Calu3 (cell line): ENCODE data around the gene NUDC. TPM values are rescaled to one million over a fixed set of nuclear protein-coding genes. Genes with fewer than 3 reads are reported as not detected.

ENCODE experiments used
- BruUV-seq: library from RNA; stranded (reverse); fragments of 400-500 nt; replicated peaks from 2 replicates; lab custom pipeline; 2021; lab: Mats Ljungman, UMichigan
- CTCF ChIA-PET: fragments of 300-600 bp; sonication (Branson Sonifier 250); formaldehyde crosslinking; loops from one replicate; lab custom pipeline; 2022; ENCODE audit warnings: antibody characterized with exemption; lab: Charles Lee
- DNase-seq: peaks from one replicate; pipeline ENCODE4 v3.0.0; 2022
- H3K27ac Mint-ChIP-seq: one replicate; pipeline ENCODE4 v1.8.0; 2022; ENCODE audit warnings: mixed read lengths; ENCODE audit not compliant: unreplicated experiment
- H3K27me3 Mint-ChIP-seq: one replicate; pipeline ENCODE4 v1.8.0; 2022; ENCODE audit warnings: mixed read lengths; ENCODE audit not compliant: unreplicated experiment
- H3K36me3 Mint-ChIP-seq: one replicate; pipeline ENCODE4 v1.8.0; 2022; ENCODE audit warnings: mild to moderate bottlenecking, moderate library complexity, mixed read lengths; ENCODE audit not compliant: insufficient read depth, unreplicated experiment
- H3K4me1 Mint-ChIP-seq: one replicate; pipeline ENCODE4 v1.8.0; 2022; ENCODE audit warnings: mild to moderate bottlenecking, low read depth, mixed read lengths; ENCODE audit not compliant: unreplicated experiment
- H3K4me3 Mint-ChIP-seq: one replicate; pipeline ENCODE4 v1.8.0; 2022; ENCODE audit warnings: mild to moderate bottlenecking, low read depth, moderate library complexity, mixed read lengths; ENCODE audit not compliant: unreplicated experiment
- H3K9me3 Mint-ChIP-seq: one replicate; pipeline ENCODE4 v1.8.0; 2022; ENCODE audit warnings: low read depth, mixed read lengths; ENCODE audit not compliant: unreplicated experiment
- intact Hi-C: fragments of 100-400 bp; cut with micrococcal nuclease; formaldehyde crosslinking; loops from one replicate; pipeline ENCODE4 v1.10.0; 2022; ENCODE audit not compliant: unreplicated experiment
- total RNA-seq: library from RNA; stranded (reverse); gene quantifications from 2 replicates; pipeline ENCODE4 v1.2.3, GENCODE V29; 2022
- TF ChIP-seq, protein P1 (sequence below): fragments of 200-600 bp; IDR thresholded peaks from one replicate; pipeline ENCODE4 v1.8.0; 2022; ENCODE audit warnings: antibody characterized with exemption; ENCODE audit not compliant: unreplicated experiment

NUDC gene
- total RNA-seq, 1 experiment from 2014 or later = 101 TPM

DNA sequence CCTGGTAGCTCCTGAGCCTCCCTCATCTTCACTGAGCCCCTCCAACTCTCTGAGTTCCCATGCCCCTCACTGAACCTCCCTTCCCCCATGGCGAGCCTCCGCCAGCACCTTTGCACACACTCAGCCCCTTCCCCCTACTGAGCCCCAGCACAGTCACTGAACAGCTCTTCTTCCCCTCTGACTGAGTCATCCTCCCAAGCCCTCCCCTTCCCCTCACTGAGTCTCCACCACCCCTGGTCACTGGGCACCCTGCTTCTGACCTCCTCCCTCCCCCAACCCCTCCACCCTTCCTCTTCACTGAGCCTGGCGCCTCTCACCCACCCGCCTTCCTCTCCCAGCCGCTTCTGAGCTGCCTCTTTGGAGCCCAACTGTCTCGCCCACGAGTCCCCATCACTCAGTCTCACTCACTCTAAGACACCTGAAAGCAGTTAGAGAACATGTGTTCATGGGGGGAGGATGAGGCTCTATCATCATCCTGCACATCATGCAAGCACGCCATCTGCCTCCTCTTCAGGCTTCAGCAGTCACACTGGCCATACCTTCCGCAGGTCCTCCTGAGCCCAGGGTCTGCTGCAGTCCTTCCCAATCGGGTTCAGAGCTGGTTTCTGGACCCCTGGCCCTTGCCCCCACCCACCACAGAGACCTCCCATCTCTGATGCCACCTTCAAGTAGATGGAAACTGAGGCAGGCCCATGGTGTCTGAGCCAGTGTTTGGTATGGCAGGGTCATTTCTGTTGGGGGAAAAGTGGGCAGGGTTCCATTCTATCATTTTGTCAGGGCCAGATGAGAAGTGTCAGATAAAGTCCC is 70.0 kb downstream of the NUDC start:
- TF ChIP-seq, protein P1, sequence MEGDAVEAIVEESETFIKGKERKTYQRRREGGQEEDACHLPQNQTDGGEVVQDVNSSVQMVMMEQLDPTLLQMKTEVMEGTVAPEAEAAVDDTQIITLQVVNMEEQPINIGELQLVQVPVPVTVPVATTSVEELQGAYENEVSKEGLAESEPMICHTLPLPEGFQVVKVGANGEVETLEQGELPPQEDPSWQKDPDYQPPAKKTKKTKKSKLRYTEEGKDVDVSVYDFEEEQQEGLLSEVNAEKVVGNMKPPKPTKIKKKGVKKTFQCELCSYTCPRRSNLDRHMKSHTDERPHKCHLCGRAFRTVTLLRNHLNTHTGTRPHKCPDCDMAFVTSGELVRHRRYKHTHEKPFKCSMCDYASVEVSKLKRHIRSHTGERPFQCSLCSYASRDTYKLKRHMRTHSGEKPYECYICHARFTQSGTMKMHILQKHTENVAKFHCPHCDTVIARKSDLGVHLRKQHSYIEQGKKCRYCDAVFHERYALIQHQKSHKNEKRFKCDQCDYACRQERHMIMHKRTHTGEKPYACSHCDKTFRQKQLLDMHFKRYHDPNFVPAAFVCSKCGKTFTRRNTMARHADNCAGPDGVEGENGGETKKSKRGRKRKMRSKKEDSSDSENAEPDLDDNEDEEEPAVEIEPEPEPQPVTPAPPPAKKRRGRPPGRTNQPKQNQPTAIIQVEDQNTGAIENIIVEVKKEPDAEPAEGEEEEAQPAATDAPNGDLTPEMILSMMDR = no peak
- CTCF ChIA-PET = interaction anchor here (0.7 to 1.6 kb wide), 3 partner anchors 18 to 646 kb away, joined by 4 to 7 read pairs (median 7); no protein-coding TSS in a partner anchor
- Mint-ChIP-seq H3K9me3 (no peaks in the 10 kb centered on the region), H3K4me3 (peak overlapping the region; percentile 65), H3K36me3 (peaks cover 66% of the 10 kb centered on the region), H3K27ac (peak overlapping the region; percentile 99), H3K4me1 (peaks cover 38% of the 10 kb centered on the region), H3K27me3 (no peaks in the 10 kb centered on the region)
- no TSS peak for BruUV-seq
- DNase-seq = peak; percentile 71
- intact Hi-C loops = no loop called here

DNA sequence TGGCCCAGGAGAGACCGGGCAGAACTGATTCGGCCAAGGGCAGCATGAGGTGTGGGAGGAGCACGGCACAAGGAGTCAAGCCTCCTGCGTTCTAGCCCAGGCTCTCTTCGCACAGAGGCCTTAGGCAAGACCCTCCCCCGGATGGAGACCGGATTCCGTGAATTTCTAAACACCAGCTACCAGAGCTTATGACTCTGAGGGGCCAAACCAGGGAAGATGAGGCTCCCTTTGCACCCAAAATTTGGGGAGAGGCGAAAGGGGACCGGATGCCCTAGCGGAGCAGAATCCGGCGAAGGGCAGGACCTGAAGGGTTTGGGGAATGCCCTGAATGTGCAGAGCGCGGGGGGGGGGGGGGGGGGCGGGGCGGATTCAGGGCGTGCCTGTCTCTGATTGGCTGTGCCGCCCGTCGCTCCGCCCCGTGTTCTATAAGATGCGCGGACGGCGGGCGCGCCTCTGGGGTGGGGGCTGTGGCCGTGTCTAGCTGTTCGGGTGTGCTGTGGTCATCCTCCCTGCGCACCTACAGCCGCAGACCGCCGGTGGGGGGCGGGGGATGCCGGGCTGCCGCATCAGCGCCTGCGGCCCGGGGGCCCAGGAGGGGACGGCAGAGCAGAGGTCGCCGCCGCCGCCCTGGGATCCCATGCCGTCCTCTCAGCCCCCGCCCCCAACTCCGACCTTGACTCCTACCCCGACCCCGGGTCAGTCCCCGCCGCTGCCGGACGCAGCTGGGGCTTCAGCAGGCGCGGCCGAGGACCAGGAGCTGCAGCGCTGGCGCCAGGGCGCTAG is 71.9 kb downstream of the NUDC start, which contains the start of gene TRNP1:
TSS of gene TRNP1 (plus strand) at position 456 of the 783 bp plus-strand sequence. CDS start at position 551, 95 bp downstream.
- Mint-ChIP-seq H3K27ac (peak within 1 kb of the TSS; percentile 98), H3K27me3 (no peaks in the 10 kb centered on the region), H3K36me3 (peaks cover 84% of the 10 kb centered on the region), H3K4me3 (peak within 1 kb of the TSS; percentile 81), H3K4me1 (peaks cover 37% of the 10 kb centered on the region), H3K9me3 (no peaks in the 10 kb centered on the region)
- intact Hi-C loops = no loop called here
- DNase-seq = peak; percentile 89
- BruUV-seq = no TSS peak
- CTCF ChIA-PET = interaction anchor here (0.7 kb wide), 1 partner anchor 24 kb away, joined by 4 read pairs; no protein-coding TSS in a partner anchor
- TF ChIP-seq, protein P1 = no peak

DNA sequence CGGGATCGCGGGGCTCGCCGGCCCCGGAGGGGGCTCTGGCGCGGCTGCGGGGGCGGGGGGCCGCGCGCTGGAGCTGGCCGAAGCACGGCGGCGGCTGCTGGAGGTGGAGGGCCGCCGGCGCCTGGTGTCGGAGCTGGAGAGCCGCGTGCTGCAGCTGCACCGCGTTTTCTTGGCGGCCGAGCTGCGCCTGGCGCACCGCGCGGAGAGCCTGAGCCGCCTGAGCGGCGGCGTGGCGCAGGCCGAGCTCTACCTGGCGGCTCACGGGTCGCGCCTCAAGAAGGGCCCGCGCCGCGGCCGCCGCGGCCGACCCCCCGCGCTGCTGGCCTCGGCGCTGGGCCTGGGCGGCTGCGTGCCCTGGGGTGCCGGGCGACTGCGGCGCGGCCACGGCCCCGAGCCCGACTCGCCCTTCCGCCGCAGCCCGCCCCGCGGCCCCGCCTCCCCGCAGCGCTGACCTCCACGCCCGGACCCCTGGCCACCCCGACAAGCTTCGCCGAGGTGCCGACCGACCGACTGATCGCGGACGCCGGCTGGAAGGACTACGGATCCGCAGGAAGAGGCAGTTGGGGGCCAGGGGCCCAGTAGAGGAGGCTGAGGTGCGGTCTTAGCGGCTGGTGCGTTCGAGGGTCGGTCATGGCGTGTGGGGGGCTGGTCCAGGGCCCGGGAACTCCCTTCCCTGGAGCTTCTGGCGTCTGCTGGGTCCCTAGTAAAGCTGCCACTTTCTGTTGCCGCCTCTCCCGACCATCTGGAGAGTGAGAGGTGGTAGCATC is 72.7 kb downstream of the NUDC start:
- peaks cover 90% of the 10 kb centered on the region for H3K36me3 Mint-ChIP-seq
- intact Hi-C loops = no loop called here
- H3K4me3 Mint-ChIP-seq = peak overlapping the region; percentile 81
- H3K4me1 Mint-ChIP-seq = peaks cover 36% of the 10 kb centered on the region
- BruUV-seq = no TSS peak
- no peak for DNase-seq
- TF ChIP-seq, protein P1 = no peak
- CTCF ChIA-PET = interaction anchor here (0.6 to 1.9 kb wide), 3 partner anchors 26 to 28 kb away, joined by 3 to 6 read pairs (median 3); no protein-coding TSS in a partner anchor
- no peaks in the 10 kb centered on the region for H3K27me3 Mint-ChIP-seq
- H3K9me3 Mint-ChIP-seq = no peaks in the 10 kb centered on the region
- H3K27ac Mint-ChIP-seq = peak overlapping the region; percentile 95
